ENCODE measurements around the gene ROCK2. TPM values are rescaled to one million over a fixed set of nuclear protein-coding genes. Genes with fewer than 3 reads are reported as not detected.

Gene ROCK2
- polyA plus RNA-seq, 2 of the 4 experiments (the other 2 are of a cell fraction), result 34.0 to 38.7 TPM

DNA sequence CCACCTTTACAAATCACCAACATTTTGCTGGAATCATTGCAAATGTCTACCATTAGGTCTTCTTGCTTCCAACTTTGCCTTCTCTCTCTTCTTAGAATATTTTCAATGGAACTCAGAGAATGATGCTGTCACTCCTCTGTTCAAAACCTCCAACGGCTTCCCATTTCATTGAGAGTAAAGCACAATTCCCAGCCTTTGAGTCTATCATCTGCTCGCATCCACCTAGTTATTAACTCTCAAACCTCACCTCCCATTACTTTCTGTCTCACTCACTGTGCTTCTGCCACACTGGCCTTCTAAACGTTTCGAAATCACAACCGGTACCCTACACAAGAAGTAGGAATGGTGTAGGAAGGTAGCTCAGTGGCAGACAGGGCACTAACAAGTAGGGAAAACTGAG, 40.0 kb downstream of the ROCK2 start:
- H3K4me2 ChIP-seq, result no peak overlapping the region
- no peak for ATAC-seq
- ChIA-PET POLR2A (no interaction called here), CTCF (interaction anchor here (0.6 to 0.8 kb wide), 2 partner anchors 43 to 76 kb away, joined by 3 read pairs; no protein-coding TSS in a partner anchor)
- WGBS (ENCODE audit: missing lambda C conversion rate), result 93% methylated on average over 5 of the region's 5 CpGs
- H3K9me3 ChIP-seq, result no peaks in the 10 kb centered on the region
- no peak for DNase-seq (ENCODE audit: low read depth in 1 of 2, low spot score in 1 of 2)
- H3K4me1 ChIP-seq, result peaks cover 22% of the 10 kb centered on the region
- H3K4me3 ChIP-seq, result no peak overlapping the region
- TF ChIP-seq CBX2 (IDR thresholded peaks at IDR 0.05; ENCODE audit: borderline replicate concordance, low read depth) (no peak), MAFK (IDR thresholded peaks at IDR 0.05; ENCODE audit: partially characterized antibody) (no peak), FOSL2 (IDR thresholded peaks at IDR 0.05) (no peak), FOSL2 (CRISPR knock-in tag; IDR thresholded peaks at IDR 0.05) (no peak), HOXB5 (CRISPR knock-in tag; IDR thresholded peaks at IDR 0.05) (no peak), RARB (CRISPR knock-in tag; IDR thresholded peaks at IDR 0.05) (no peak), CEBPB (IDR thresholded peaks at IDR 0.05) (no peak), HOXB13 (CRISPR knock-in tag; IDR thresholded peaks at IDR 0.05; ENCODE audit: low read depth) (no peak), GATA3 (IDR thresholded peaks at IDR 0.05; ENCODE audit: borderline replicate concordance) (no peak), RAD21 (conservative IDR thresholded peaks at IDR 0.05 in 1 of 2, IDR thresholded peaks at IDR 0.05 in 1 of 2) (no peak), JUN (IDR thresholded peaks at IDR 0.05) (no peak), KDM1A (IDR thresholded peaks at IDR 0.05; ENCODE audit: low read depth) (no peak), NPAS2 (CRISPR knock-in tag; IDR thresholded peaks at IDR 0.05; ENCODE audit: borderline replicate concordance) (no peak), MAZ (IDR thresholded peaks at IDR 0.05; ENCODE audit: borderline replicate concordance, low read depth, low read length) (no peak), CHD4 (IDR thresholded peaks at IDR 0.05; ENCODE audit: borderline replicate concordance) (no peak), RNF2 (IDR thresholded peaks at IDR 0.05; ENCODE audit: borderline replicate concordance, low read depth) (no peak)
- TF ChIP-seq, protein P1, sequence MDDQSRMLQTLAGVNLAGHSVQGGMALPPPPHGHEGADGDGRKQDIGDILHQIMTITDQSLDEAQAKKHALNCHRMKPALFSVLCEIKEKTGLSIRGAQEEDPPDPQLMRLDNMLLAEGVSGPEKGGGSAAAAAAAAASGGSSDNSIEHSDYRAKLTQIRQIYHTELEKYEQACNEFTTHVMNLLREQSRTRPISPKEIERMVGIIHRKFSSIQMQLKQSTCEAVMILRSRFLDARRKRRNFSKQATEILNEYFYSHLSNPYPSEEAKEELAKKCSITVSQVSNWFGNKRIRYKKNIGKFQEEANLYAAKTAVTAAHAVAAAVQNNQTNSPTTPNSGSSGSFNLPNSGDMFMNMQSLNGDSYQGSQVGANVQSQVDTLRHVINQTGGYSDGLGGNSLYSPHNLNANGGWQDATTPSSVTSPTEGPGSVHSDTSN (IDR thresholded peaks at IDR 0.05), result no peak
- TF ChIP-seq, protein P2, sequence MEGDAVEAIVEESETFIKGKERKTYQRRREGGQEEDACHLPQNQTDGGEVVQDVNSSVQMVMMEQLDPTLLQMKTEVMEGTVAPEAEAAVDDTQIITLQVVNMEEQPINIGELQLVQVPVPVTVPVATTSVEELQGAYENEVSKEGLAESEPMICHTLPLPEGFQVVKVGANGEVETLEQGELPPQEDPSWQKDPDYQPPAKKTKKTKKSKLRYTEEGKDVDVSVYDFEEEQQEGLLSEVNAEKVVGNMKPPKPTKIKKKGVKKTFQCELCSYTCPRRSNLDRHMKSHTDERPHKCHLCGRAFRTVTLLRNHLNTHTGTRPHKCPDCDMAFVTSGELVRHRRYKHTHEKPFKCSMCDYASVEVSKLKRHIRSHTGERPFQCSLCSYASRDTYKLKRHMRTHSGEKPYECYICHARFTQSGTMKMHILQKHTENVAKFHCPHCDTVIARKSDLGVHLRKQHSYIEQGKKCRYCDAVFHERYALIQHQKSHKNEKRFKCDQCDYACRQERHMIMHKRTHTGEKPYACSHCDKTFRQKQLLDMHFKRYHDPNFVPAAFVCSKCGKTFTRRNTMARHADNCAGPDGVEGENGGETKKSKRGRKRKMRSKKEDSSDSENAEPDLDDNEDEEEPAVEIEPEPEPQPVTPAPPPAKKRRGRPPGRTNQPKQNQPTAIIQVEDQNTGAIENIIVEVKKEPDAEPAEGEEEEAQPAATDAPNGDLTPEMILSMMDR (IDR thresholded peaks at IDR 0.05), result no peak
- TF ChIP-seq, protein P3, sequence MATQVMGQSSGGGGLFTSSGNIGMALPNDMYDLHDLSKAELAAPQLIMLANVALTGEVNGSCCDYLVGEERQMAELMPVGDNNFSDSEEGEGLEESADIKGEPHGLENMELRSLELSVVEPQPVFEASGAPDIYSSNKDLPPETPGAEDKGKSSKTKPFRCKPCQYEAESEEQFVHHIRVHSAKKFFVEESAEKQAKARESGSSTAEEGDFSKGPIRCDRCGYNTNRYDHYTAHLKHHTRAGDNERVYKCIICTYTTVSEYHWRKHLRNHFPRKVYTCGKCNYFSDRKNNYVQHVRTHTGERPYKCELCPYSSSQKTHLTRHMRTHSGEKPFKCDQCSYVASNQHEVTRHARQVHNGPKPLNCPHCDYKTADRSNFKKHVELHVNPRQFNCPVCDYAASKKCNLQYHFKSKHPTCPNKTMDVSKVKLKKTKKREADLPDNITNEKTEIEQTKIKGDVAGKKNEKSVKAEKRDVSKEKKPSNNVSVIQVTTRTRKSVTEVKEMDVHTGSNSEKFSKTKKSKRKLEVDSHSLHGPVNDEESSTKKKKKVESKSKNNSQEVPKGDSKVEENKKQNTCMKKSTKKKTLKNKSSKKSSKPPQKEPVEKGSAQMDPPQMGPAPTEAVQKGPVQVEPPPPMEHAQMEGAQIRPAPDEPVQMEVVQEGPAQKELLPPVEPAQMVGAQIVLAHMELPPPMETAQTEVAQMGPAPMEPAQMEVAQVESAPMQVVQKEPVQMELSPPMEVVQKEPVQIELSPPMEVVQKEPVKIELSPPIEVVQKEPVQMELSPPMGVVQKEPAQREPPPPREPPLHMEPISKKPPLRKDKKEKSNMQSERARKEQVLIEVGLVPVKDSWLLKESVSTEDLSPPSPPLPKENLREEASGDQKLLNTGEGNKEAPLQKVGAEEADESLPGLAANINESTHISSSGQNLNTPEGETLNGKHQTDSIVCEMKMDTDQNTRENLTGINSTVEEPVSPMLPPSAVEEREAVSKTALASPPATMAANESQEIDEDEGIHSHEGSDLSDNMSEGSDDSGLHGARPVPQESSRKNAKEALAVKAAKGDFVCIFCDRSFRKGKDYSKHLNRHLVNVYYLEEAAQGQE (IDR thresholded peaks at IDR 0.05), result no peak
- TF ChIP-seq, protein P4, sequence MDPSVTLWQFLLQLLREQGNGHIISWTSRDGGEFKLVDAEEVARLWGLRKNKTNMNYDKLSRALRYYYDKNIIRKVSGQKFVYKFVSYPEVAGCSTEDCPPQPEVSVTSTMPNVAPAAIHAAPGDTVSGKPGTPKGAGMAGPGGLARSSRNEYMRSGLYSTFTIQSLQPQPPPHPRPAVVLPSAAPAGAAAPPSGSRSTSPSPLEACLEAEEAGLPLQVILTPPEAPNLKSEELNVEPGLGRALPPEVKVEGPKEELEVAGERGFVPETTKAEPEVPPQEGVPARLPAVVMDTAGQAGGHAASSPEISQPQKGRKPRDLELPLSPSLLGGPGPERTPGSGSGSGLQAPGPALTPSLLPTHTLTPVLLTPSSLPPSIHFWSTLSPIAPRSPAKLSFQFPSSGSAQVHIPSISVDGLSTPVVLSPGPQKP (IDR thresholded peaks at IDR 0.05; ENCODE audit: low read depth, low read length), result no peak
- TF ChIP-seq, protein P5, sequence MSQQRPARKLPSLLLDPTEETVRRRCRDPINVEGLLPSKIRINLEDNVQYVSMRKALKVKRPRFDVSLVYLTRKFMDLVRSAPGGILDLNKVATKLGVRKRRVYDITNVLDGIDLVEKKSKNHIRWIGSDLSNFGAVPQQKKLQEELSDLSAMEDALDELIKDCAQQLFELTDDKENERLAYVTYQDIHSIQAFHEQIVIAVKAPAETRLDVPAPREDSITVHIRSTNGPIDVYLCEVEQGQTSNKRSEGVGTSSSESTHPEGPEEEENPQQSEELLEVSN (IDR thresholded peaks at IDR 0.05; ENCODE audit: borderline replicate concordance, low read depth), result no peak
- no peak overlapping the region for H3K27ac ChIP-seq
- FAIRE-seq, result no peak
